GM13977 (cell line): Measurements from ENCODE around the gene PRKD1.

ENCODE experiments used
- DNase-seq: peaks from one replicate; pipeline ENCODE4 v3.0.0; 2012; ENCODE audit warnings: low spot score
- CTCF ChIP-seq: IDR thresholded peaks from 2 replicates; pipeline ENCODE4 v1.5.1; 2012; ENCODE audit warnings: mild to moderate bottlenecking, control low read depth; ENCODE audit not compliant: insufficient read depth; ENCODE audit errors: extremely low read depth, missing control alignments
- in situ Hi-C: fragments of 300-500 bp; cut with MboI; formaldehyde crosslinking; loops from one replicate; pipeline ENCODE4 v1.12.0; 2022; ENCODE audit warnings: low sequenced_read_pairs, low pct_unique_long_range_greater_than_20kb, mixed read lengths, inconsistent platforms; ENCODE audit not compliant: unreplicated experiment

Gene PRKD1

DNA sequence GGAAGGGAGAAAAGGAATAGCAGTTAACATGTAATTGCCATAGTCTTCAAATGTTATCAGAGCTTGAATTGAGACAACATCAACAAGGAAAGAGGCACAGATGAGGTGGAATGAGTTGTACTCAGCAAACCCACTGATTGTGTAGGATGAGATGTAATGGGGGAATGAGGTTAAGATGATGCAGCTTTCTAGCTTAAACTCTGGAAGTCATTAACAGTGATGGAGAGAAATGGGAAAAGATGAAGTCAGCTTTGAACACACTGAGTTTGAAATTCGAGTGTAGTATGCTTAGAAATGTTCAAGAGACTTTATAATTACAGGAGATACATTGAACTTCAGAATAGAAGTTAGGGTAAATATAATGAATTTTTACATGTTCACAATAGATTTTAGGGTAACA is 106.9 kb downstream of the PRKD1 start:
- in situ Hi-C loops, result no loop called here
- no peak for TF ChIP-seq CTCF
- no peak for DNase-seq

DNA sequence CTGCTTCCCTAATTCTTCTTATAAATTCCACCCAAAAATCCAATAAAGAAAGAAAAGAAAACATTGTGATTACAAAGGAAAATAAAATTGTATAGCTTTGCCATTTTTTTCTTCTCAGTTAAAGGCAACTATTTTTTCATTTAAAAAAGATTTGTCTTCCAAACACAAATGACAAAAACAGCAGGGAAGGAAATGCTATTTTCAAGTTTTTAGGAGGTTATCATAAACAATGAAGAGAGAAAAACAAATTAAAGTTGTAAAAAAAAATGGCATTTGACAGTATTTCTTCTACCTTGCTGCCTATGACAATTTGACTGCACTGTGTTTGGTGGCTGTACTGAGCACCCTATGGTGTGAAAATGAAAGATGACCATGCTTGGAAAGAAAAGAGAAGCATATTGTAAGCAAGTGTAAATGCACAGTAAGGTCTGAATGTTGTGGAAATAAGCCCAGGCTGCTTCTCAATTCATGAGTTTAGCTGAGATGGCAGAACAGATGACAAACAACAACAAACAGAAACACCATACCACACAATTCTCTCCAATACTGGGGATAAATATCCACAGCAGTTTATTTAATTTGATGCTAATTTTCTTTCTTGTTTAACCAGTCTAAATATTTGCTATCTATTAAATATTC is 109.8 kb downstream of the PRKD1 start:
- in situ Hi-C loops, result no loop called here
- no peak for DNase-seq
- TF ChIP-seq CTCF, result no peak

GRCh38 chr14:29815016-29815674 is 112.5 kb downstream of the PRKD1 start:
- TF ChIP-seq CTCF, result no peak
- in situ Hi-C loops, result no loop called here
- no peak for DNase-seq

GRCh38 chr14:29814156-29815015 is 113.3 kb downstream of the PRKD1 start:
- in situ Hi-C loops, result no loop called here
- TF ChIP-seq CTCF, result no peak
- no peak for DNase-seq

GRCh38 chr14:29810682-29811081 is 117.0 kb downstream of the PRKD1 start:
- in situ Hi-C loops, result no loop called here
- no peak for TF ChIP-seq CTCF
- DNase-seq, result no peak

- TF ChIP-seq CTCF, result no peak
- in situ Hi-C loops, result no loop called here
- DNase-seq, result no peak
Measured at GRCh38 chr14:29810064-29810463, 117.6 kb downstream of the PRKD1 start.
